OCI-LY1 (cell line): ENCODE data around the gene LRRN3.

ENCODE experiments used
- H2AFZ ChIP-seq: fragments of 200-600 bp; sonication (generic), shearing (Covaris generic); 2 replicates; pipeline ENCODE4 v1.6.0; 2014; ENCODE audit warnings: antibody characterized with exemption, mild to moderate bottlenecking, low read length
- H3F3A ChIP-seq: fragments of 200-600 bp; sonication (generic), shearing (Covaris generic); 2 replicates; pipeline ENCODE4 v1.6.0; 2014; ENCODE audit warnings: mild to moderate bottlenecking, antibody characterized with exemption, low read length, moderate library complexity; ENCODE audit not compliant: insufficient read depth
- H3K27ac ChIP-seq: fragments of 200-600 bp; sonication (generic); 2 replicates; pipeline ENCODE4 v1.5.1; 2014; ENCODE audit warnings: low read length, mixed run types, mild to moderate bottlenecking, low read depth; ENCODE audit not compliant: poor library complexity, severe bottlenecking
- H3K27me3 ChIP-seq: fragments of 200-600 bp; sonication (generic); 2 replicates; pipeline ENCODE4 v1.6.0; 2014; ENCODE audit warnings: antibody characterized with exemption, mild to moderate bottlenecking, low read length, moderate library complexity; ENCODE audit not compliant: insufficient read depth
- H3K36me3 ChIP-seq: fragments of 200-600 bp; sonication (generic); 2 replicates; pipeline ENCODE4 v1.6.1; 2014; ENCODE audit warnings: mild to moderate bottlenecking, antibody characterized with exemption, low read length, moderate library complexity, mixed read lengths; ENCODE audit not compliant: insufficient read depth
- H3K4me1 ChIP-seq: fragments of 200-600 bp; sonication (generic); 2 replicates; pipeline ENCODE4 v1.5.1; 2014; ENCODE audit warnings: mild to moderate bottlenecking, low read length, moderate library complexity; ENCODE audit not compliant: insufficient read depth, severe bottlenecking
- H3K4me2 ChIP-seq: fragments of 200-600 bp; sonication (generic), shearing (Covaris generic); 2 replicates; pipeline ENCODE4 v1.6.1; 2014; ENCODE audit warnings: low read length
- H3K4me3 ChIP-seq: fragments of 200-600 bp; sonication (generic); 2 replicates; pipeline ENCODE4 v1.5.1; 2014; ENCODE audit warnings: low read length, low read depth, mild to moderate bottlenecking, mixed read lengths; ENCODE audit not compliant: poor library complexity, severe bottlenecking
- H3K79me2 ChIP-seq: fragments of 200-600 bp; shearing (Covaris generic); 2 replicates; pipeline ENCODE4 v1.6.1; 2016; ENCODE audit warnings: mixed run types, low read length, mixed read lengths; ENCODE audit not compliant: insufficient read depth
- H3K9ac ChIP-seq: fragments of 200-600 bp; sonication (generic), shearing (Covaris generic); 2 replicates; pipeline ENCODE4 v1.6.1; 2014; ENCODE audit warnings: mild to moderate bottlenecking, low read length, mixed read lengths
- H3K9me2 ChIP-seq: fragments of 200-600 bp; sonication (generic), shearing (Covaris generic); 2 replicates; pipeline ENCODE4 v1.6.1; 2014; ENCODE audit warnings: low read depth, mild to moderate bottlenecking, low read length, mixed read lengths
- H3K9me3 ChIP-seq: fragments of 200-600 bp; shearing (Covaris generic); 2 replicates; pipeline ENCODE4 v1.6.1; 2014; ENCODE audit warnings: low read length, mixed read lengths
- H4K20me1 ChIP-seq: fragments of 200-600 bp; sonication (generic), shearing (Covaris generic); 2 replicates; pipeline ENCODE4 v1.6.0; 2016; ENCODE audit warnings: mild to moderate bottlenecking, low read length; ENCODE audit not compliant: insufficient read depth
- EZH2 ChIP-seq: fragments of 200-600 bp; sonication (generic), shearing (Covaris generic); IDR thresholded peaks from 2 replicates; pipeline ENCODE4 v1.8.0; 2017; ENCODE audit warnings: borderline replicate concordance, mixed run types, mild to moderate bottlenecking, antibody characterized with exemption, low read length, moderate library complexity, mixed read lengths
- TF ChIP-seq, protein P1 (sequence below): fragments of 200-600 bp; sonication (generic), shearing (Covaris generic); IDR thresholded peaks from 2 replicates; pipeline ENCODE4 v1.5.1; 2017; ENCODE audit warnings: mild to moderate bottlenecking, antibody characterized with exemption, low read length, moderate library complexity, mixed read lengths

Gene LRRN3

GRCh38 chr7:111074748-111075146 lies 16.2 kb upstream of the LRRN3 start:
- no peaks in the 10 kb centered on the region for H3K27me3 ChIP-seq
- H3K79me2 ChIP-seq = no peaks in the 10 kb centered on the region
- H3K9ac ChIP-seq = no peak overlapping the region
- peaks cover 43% of the 10 kb centered on the region for H3K4me1 ChIP-seq
- no peaks in the 10 kb centered on the region for H3K36me3 ChIP-seq
- no peak overlapping the region for H3K27ac ChIP-seq
- H3K9me2 ChIP-seq = no peaks in the 10 kb centered on the region
- no peak overlapping the region for H2AFZ ChIP-seq
- TF ChIP-seq EZH2 = no peak
- TF ChIP-seq, protein P1, sequence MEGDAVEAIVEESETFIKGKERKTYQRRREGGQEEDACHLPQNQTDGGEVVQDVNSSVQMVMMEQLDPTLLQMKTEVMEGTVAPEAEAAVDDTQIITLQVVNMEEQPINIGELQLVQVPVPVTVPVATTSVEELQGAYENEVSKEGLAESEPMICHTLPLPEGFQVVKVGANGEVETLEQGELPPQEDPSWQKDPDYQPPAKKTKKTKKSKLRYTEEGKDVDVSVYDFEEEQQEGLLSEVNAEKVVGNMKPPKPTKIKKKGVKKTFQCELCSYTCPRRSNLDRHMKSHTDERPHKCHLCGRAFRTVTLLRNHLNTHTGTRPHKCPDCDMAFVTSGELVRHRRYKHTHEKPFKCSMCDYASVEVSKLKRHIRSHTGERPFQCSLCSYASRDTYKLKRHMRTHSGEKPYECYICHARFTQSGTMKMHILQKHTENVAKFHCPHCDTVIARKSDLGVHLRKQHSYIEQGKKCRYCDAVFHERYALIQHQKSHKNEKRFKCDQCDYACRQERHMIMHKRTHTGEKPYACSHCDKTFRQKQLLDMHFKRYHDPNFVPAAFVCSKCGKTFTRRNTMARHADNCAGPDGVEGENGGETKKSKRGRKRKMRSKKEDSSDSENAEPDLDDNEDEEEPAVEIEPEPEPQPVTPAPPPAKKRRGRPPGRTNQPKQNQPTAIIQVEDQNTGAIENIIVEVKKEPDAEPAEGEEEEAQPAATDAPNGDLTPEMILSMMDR = no peak
- H3K4me2 ChIP-seq = no peak overlapping the region
- H3F3A ChIP-seq = no peaks in the 10 kb centered on the region
- H4K20me1 ChIP-seq = no peaks in the 10 kb centered on the region
- no peaks in the 10 kb centered on the region for H3K9me3 ChIP-seq
- H3K4me3 ChIP-seq = no peak overlapping the region

- H3F3A ChIP-seq = no peaks in the 10 kb centered on the region
- H3K4me3 ChIP-seq = no peak overlapping the region
- no peaks in the 10 kb centered on the region for H3K9me2 ChIP-seq
- no peak overlapping the region for H3K27ac ChIP-seq
- peaks cover 41% of the 10 kb centered on the region for H3K4me1 ChIP-seq
- H3K36me3 ChIP-seq = no peaks in the 10 kb centered on the region
- no peaks in the 10 kb centered on the region for H4K20me1 ChIP-seq
- no peaks in the 10 kb centered on the region for H3K9me3 ChIP-seq
- H3K79me2 ChIP-seq = no peaks in the 10 kb centered on the region
- H3K4me2 ChIP-seq = no peak overlapping the region
- no peak overlapping the region for H3K9ac ChIP-seq
- H2AFZ ChIP-seq = no peak overlapping the region
- TF ChIP-seq EZH2 = no peak
- TF ChIP-seq, protein P1 = no peak
- no peaks in the 10 kb centered on the region for H3K27me3 ChIP-seq
These were observed 15.4 kb upstream of the LRRN3 start for GRCh38 chr7:111075498-111075897.

- Histone ChIP-seq H3K27me3 (no peaks in the 10 kb centered on the region), H3K4me2 (no peak overlapping the region), H3K9me2 (no peaks in the 10 kb centered on the region), H3K27ac (peak overlapping the region; percentile 9), H3K36me3 (no peaks in the 10 kb centered on the region), H3K4me1 (peaks cover 47% of the 10 kb centered on the region), H3K4me3 (no peak overlapping the region), H3F3A (no peaks in the 10 kb centered on the region), H3K9ac (no peak overlapping the region), H2AFZ (no peak overlapping the region), H3K79me2 (no peaks in the 10 kb centered on the region), H3K9me3 (no peaks in the 10 kb centered on the region), H4K20me1 (no peaks in the 10 kb centered on the region)
- TF ChIP-seq, protein P1 = no peak
- no peak for TF ChIP-seq EZH2
These were observed 14.7 kb upstream of the LRRN3 start for GRCh38 chr7:111076205-111076604.
